ENCODE results near the gene UBE2E2.

DNA sequence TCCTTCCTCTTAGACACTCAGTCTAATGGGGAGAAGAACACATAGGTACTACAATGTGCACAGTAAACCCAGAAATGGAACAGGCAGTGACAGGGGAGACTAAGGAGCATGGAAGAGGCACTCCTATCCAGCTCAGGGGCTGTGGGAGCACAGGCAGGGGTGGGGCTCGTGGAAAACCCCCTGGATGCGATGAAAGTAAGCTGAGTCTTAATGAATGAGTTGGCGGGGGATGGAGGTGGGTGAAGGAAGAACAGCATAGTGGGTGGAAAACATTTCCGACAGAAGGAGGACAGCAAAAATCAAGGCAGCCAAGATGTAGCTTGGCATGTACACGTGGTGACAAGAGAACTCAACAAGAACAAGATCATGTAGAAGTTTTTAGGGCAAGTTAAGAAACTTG, 33.6 kb upstream of the UBE2E2 start:
- TF ChIP-seq, protein P1, sequence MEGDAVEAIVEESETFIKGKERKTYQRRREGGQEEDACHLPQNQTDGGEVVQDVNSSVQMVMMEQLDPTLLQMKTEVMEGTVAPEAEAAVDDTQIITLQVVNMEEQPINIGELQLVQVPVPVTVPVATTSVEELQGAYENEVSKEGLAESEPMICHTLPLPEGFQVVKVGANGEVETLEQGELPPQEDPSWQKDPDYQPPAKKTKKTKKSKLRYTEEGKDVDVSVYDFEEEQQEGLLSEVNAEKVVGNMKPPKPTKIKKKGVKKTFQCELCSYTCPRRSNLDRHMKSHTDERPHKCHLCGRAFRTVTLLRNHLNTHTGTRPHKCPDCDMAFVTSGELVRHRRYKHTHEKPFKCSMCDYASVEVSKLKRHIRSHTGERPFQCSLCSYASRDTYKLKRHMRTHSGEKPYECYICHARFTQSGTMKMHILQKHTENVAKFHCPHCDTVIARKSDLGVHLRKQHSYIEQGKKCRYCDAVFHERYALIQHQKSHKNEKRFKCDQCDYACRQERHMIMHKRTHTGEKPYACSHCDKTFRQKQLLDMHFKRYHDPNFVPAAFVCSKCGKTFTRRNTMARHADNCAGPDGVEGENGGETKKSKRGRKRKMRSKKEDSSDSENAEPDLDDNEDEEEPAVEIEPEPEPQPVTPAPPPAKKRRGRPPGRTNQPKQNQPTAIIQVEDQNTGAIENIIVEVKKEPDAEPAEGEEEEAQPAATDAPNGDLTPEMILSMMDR (IDR thresholded peaks at IDR 0.05): no peak
- TF ChIP-seq POLR2A (IDR thresholded peaks at IDR 0.05): no peak
